Suprapubic skin (tissue), 4 donors: Measurements from ENCODE around the gene NEAT1.

Source experiments
- CTCF ChIP-seq, 2 donors: fragments of 200-600 bp in 1 of 2; fragments of 450-650 bp in 1 of 2; sonication (generic) in 1 of 2; IDR thresholded peaks; one replicate each; pipeline ENCODE4 v1.5.1; 2016 to 2019; ENCODE audit warnings: antibody characterized with exemption in 2 of 2, mild to moderate bottlenecking in 1 of 2, moderate library complexity in 1 of 2
- EP300 ChIP-seq: sonication (generic); formaldehyde crosslinking; IDR thresholded peaks from one replicate; pipeline ENCODE4 v1.6.1; 2017; ENCODE audit warnings: antibody characterized with exemption
- POLR2A ChIP-seq, 2 donors: fragments of 450-650 bp; IDR thresholded peaks; one replicate each; pipeline ENCODE4 v1.6.1; 2017; ENCODE audit warnings: antibody characterized with exemption in 2 of 2, mild to moderate bottlenecking in 2 of 2, moderate library complexity in 2 of 2
- POLR2AphosphoS5 ChIP-seq, 3 donors: sonication (generic); formaldehyde crosslinking; IDR thresholded peaks; one replicate each; pipeline ENCODE4 v1.6.1; 2017; ENCODE audit warnings: antibody characterized with exemption in 3 of 3

- TF ChIP-seq CTCF (IDR thresholded peaks at IDR 0.05), result no peak
- TF ChIP-seq POLR2AphosphoS5 (IDR thresholded peaks at IDR 0.05), result no peak
- TF ChIP-seq POLR2A (IDR thresholded peaks at IDR 0.05), result no peak
- TF ChIP-seq EP300, result no peak
Observed at GRCh38 chr11:65382804-65383368, 39.7 kb upstream of the NEAT1 start.
